GM21576 (cell line): Measurements from ENCODE around the gene EDRF1.
"Not testable (repeated sequence)": the region's sequence is repeated elsewhere in the genome, so short reads cannot be mapped to it uniquely, and the experiment has no call there.

ENCODE experiments used
- ATAC-seq: cut with Tn5 transposase; IDR thresholded peaks from one replicate; pipeline ENCODE4 v1.9.1; 2021; ENCODE audit warnings: mild to moderate bottlenecking, moderate library complexity; ENCODE audit not compliant: unreplicated experiment

EDRF1 gene

DNA sequence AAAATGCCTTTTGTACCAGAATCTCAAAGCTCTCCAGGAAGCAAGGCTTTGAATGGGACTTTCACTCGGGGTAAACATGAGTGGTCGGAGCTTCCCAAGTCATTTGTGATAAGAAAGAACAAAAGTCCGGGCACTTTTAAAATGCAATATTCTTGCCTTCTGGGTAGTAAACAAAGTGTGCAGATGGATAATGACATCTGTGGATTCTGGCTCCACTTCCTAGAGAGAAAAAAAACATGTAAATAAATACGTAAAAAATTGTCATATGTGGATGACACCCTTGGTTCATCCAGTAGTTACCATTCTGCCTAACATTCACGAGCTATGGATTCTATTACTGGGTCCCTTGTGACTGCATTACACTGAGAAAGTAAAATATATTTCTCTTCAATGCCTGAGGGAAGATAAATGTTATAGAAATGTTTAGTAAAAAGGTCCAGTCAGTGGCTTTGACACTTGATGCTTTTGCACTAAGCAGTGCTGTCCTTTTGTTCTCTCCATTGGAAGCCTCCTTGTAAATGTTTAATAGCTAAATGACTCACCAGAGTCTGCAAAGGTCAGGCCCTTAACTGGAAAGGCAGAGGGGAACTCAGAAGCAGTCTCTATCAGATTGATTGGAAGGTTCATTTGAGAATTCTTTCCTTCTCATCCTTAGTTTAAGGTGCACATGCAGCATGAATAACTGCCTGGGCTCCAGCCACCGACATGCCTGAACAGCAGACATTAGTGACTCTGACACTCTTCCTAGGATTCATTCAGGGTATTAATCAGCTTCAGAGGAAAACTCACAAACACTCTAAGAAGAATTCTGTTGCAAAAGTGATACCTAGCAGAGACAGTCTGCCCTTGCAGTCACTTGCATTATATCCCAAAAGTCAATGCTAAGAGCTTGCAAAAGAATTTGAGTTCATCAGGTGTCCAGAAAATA, 11.7 kb upstream of the EDRF1 start:
- ATAC-seq = no peak

DNA sequence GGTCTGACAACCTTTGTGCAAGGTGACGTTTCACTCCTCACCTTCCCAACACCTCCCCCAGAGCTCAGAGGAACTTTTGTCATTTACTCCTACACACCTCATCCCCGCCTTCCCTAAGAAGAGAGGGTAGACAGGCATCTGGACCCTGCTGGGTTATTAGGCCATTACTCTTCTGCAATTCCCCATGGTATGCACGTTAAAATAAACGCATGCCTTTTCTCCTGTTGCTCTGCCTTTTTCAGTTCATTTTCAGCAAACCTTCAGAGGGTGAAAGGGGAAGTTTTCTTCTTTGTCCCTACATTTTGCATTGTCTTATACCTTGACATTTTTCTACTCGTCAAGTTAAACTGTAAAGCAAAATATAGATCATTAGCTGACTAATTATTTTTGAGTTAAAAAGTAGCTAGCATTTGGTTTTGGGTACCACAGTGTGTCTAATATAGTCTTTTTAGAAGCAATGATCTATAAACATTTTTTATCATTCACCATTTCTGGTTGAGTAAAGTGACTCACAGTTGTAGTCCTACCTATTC, 10.5 kb upstream of the EDRF1 start:
- ATAC-seq = no peak

DNA sequence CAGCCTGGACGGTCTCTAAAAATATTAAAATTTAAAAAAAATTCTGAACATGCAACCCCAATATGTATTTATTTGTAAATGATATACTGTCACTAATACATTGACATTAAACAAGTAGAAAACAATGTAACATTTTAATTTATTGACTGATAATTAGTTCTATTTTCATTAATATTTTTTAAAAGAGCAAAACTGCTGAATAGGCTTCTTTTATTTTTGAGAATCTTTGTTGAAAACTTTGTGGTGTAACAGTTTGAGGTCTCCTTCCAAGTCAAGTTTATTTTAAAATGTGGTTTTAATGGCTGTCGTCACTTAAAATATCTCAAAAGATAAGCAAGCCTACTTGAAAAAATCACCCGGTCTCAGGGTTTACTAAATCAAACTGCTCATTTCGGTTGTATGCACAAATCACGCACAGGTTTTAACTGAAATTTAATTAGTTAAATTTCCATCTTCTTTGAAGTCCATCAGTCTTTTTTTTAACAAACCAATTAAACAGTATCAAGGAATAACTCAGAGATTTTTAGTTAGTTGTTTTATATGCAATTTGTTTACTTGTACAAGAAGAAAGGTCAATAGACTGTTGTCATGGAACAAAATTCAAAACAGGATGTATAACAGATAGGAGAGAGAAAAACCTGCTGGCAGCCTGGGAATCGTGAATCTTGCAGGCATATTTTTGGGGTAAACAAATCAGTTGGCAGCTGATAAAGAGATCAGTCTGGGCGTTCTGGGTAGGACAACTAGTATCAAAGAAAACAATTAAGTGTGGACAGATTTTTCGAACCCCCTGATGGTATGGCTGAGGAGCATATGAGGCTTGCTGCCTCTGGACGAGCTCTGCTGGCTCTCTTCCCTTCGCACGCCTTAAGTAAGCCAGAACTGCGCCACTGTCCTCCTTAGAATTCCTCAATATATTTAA, 9.7 kb upstream of the EDRF1 start:
- ATAC-seq = no peak

DNA sequence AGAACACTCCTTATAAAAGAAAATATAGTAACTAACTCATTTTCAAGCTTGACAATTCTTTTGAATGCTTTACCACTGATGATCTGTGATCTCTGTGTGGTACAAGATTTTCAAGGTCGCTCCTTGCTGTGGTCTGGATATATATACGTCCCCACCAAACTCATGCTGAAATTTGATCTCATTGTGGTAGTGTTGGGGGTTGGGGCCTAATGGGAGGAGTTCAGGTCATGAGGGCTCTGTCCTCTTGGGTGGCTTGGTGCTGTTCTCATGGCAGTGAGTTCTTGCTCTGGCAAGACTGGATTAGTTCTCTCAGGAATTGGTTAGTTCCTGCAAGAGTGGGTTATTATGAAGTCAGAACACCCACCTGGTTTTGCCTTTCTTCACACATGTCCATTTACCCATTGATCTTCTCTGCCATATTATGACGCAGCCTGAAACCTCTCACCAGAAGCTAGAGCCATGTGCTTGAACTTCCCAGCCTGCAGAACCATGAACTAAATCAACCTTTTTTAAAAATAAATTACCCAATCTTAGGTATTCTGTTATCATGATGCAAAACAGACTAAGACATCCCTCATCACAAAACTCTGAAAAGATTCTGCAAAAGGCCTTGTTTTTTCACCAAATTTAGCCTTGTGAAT, 8.3 kb upstream of the EDRF1 start:
- no peak for ATAC-seq

DNA sequence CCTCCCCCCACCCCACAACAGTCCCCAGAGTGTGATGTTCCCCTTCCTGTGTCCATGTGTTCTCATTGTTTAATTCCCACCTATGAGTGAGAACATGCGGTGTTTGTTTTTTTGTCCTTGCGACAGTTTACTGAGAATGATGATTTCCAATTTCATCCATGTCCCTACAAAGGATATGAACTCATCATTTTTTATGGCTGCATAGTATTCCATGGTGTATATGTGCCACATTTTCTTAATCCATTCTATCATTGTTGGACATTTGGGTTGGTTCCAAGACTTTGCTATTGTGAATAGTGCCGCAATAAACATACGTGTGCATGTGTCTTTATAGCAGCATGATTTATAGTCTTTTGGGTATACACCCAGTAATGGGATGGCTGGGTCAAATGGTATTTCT, 4.8 kb upstream of the EDRF1 start:
- not testable (repeated sequence) for ATAC-seq

DNA sequence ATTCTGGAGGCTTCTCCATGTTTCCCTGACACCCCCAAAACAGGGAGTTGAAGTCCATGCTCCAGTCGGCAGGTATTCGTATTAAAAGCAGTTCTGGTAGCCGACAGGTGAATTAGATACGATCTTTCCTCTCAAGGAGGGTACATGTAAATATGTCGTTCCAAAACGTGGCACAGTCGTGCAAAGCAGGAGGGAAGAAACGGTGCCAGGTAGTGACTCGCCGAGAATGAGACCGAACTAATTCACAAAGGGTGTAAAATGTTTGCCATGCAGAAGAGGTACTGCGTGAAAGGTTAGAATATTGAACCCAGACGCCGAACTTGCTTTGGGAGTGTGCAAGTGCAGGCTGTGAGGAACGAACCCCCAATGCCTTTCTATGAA, 483 bp downstream of the EDRF1 start:
- no peak for ATAC-seq

DNA sequence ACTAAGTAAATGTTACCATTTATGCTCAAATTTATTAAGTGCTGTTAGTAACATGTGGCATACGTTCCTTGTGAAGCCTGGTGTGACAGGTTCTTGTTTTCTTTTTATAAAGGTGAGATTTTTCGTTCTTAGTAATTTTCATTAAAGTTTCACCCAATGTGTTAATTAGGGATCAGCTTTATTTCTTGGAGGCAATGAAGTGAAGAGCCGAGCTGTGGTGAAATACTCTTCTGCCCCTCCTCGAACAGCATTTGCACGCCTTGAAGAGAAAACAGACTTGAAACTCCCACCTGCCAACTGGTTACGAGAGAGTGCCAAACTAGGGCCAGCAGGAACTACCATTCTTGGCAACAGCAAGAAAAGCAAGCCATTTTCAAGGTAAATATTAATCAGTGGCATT, 1.5 kb downstream of the EDRF1 start:
- no peak for ATAC-seq

DNA sequence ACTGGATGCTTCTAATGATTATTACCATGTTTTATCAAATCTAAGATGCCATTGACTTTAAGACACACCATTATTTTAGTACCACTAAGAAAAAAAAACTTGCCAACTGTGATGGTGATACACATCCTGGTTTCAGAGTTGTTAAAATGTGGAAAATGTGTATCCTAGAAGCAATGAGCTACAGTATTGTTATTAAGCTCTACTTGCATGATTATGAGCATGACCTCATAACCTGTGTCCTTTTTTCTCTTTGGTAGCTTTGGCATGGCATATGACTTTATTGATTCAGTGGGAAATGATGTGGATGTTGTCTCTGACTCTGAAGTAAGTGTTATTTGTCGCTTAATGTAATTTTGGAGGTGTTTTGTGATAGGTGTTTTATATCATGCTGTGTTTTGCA, 3.3 kb downstream of the EDRF1 start:
- no peak for ATAC-seq

DNA sequence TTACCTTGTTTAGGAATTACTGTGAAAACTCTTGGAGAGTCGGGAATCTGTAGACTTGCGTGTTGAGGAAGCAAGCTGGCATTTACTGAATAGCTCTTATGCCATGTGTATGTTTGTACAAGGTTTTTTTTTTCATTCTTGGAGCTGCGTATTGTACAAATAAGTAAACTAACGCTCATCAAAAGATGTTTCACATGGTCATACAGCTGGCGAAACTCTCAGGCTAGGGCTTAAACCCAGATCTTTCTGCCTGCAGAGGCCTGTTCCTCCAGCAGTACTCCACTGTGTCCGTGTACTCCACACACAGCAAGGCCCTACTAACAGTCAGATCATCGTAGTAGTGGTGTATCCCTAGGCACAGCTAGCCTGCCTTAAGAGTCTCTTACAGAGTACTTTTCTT, 7.4 kb downstream of the EDRF1 start:
- ATAC-seq = no peak

DNA sequence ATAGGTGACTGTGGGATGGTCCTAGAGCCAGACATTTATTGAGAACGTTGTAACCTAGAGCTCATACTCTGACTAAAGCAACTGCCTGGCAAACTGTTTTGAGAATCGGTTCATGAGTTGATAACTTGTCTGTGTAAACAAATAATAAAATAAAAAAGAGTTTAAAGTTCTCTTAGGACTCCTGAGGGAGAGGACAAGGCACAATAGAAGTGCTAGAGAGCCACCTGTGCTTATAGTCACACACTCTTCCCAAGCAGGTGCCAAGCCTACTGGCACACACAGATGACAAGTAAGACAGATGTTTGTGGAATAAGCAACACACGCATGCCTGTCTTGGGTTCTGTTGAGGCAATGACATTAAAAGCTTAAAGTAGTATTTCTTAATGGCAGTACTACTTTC, 7.9 kb downstream of the EDRF1 start:
- ATAC-seq = no peak

DNA sequence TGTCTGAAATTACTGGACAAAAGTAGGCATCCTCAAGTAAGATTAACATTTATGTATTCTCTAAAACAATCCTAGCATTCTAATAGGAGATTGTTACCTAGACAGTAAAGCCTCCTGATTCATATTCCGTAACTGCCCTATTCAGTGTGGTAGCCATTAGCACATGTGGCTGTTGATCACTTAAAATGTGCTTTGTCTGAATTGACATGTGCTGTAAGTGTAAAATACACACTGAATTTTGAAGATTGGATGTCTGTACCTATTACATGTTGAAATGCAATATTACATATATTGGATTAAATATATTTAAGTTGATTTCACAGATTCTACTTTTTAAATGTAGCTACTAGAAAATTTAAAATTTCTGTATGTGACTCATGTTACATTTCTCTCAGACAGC, 14.6 kb downstream of the EDRF1 start:
- ATAC-seq = no peak

DNA sequence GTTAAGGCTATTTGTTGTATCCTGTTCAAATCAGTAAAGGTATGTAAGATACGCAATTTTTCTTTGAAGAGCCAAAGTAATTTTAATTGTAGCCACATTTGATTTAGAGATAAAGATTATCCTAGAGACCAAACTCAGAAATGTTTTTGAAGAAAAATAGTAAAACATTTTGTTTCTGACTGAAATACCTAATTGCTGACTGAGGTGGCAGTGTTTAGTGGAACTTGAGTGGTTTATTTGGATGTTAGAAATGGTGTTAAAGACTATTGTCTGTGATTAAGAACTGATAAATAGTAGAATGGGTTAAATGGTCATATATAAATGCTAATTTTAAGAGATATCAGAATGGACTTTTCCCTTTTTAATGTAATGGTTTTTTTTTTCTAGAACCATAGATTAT, 15.3 kb downstream of the EDRF1 start:
- ATAC-seq = no peak

DNA sequence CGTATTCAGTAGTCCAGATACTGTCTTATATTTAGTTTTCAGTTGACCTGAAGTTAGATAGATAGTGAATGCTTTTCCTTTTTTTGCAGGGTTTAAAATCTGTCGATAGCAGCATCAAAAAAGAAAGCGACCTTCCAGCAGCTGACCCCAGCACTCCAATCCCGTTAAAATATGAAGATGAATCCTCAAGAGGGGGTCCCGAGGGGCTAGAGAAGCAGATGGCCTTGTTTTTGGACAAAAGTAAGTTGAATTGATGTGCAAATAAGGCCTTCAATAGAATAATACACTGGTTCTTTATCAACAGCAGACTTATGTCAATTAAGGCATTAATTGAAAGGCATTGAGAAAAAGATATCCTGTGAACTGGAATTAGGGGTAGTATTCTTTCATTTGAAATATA, 18.7 kb downstream of the EDRF1 start:
- no peak for ATAC-seq

DNA sequence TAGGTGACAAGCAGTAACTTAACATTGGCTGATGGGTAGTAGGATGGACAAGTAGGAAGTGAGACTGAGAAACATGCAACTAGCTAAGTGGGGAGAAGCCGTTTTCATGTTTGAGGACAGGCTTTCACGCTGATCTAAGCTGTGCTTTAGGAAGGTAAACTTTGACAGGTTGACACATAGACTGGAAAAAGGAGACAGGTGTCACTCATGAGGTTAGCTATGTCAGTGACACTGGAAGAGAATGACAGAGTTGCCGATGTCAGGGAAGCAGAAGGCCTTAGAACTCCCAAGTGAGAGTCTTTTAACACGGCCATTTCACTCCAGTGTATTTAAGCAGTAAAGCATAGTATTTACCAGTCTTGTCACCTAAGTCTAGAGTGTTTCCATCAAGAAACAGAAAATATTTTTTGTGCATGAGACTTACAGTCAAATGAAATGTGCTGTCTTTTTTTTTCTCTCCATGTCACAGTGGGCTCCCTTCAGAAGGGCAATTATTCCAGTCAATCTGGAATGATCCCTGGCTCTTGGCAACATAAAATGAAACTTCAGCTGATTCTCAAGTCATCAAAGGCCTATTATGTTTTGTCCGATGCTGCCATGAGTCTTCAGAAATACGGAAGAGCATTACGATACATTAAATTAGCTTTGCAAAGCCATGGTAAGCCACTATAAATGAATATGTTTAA, 20.6 kb downstream of the EDRF1 start:
- no peak for ATAC-seq

DNA sequence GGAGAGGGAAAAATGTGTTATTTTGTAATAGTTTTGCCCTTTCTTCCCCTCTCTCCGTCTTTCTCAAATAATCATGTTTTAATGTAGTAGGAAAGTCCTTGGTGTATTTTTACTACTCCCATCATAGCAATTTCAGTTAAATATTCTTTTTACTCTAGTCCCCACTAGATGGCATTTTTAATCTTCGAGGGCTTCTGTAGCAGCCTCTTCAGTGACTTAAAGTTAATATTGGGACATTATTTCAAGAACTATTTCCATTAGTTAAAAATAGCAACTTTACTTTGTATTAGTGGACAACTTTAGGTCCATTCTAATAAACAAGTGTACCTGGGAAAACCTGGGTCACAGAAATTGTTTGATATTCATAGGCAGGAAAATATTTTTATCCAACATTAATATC, 23.0 kb downstream of the EDRF1 start:
- no peak for ATAC-seq

DNA sequence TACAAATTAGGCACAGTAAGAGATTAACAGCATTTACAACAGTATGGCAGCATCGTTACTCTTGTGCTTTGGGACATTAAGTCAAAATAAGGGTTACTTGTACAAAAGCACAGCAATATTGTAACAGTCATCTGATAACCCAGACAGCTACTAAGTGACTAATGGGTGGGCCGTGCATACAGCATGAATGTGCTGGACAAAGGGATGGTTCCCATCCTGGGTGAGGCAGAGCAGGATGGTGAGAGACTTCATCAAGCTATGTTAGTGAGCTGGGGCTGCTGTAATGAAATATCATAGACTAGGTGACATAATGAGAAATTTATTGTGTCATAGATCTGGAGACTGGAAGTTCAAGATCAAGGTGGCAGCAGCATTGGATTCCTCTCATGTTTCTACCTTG, 25.4 kb downstream of the EDRF1 start:
- ATAC-seq = no peak

DNA sequence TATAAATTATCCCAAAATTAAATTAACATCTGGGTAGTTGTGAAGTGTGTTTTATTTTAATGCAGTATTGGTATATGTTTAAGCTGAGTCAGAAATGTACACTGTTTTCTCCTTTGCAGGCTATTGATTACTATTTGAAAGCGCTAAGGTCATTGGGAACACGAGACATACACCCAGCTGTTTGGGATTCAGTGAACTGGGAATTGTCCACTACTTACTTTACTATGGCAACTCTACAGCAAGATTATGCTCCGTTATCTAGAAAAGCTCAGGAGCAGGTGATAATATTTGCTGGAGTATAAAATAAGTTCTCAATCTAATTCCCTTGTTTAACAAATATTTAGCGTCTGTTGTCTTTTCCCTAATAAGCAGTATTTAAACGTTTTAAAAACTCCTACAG, 27.9 kb downstream of the EDRF1 start:
- no peak for ATAC-seq

DNA sequence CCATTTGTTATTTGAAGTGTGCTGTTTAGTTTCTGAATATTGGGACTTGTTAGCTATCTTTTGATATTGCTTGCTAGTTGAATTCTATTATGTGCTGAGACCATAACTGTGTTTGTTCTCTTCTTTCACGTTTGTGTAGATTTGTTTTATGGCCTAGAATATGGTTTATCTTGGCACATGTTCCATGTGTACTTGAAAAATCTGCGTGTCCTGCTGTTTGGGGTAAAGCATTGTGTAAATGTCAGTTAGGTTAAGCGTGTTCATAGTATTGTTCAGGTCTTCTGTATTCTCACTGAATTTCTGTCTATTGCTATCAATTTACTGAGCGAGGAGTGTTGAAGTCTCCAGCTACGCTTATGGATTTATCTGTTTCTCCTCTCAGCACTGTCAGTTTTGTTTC, 36.7 kb downstream of the EDRF1 start:
- no peak for ATAC-seq

DNA sequence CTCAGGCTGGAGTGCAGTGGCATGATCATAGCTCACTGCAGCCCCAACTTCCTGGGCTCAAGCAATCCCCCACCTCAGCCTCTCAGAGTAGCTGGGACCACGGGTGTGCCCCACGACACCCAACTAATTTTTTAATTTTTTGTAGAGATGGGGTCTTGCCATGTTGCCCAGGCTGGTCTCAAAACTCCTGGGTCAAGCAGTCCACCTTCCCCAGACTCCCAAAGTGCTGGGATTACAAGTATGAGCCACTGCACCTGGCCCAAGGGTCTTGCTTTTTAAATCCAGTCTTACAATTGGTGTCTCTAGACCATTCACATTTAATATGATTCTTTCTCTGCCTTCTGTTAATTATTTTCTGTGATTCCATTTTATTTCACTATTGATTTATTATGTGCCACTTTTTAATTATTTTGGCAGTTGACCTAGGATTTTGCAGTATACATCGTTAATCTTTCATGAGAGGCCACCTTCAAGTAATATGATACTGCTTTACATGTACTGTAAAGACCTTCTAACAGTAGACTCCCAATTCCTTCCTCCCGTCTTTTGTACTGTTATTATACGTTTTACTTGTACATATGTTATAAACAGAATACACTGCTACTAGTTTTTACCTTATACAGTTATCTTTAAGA, 37.5 kb downstream of the EDRF1 start:
- no peak for ATAC-seq

DNA sequence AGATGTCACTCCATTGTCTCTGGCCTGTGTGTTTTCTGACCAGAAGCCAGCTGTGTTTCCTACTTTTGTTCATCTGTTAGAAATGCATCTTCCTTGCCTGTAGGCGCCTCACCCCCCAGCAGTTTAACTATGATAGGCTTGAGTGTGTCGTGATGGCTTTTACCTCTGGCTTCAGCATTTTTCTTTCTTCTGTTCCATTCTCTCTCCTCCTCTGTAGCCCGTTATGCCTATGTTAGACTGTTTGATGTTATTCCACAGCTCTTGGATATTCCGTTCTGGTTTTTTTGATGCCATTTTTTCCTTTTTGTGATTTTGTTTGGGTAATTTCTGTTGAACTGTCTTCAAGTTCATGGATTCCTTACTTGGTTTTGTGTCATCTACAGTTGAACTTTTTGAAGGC, 38.2 kb downstream of the EDRF1 start:
- ATAC-seq = no peak
